CD4-positive, alpha-beta T cell treated with Interleukin-10 for 1 hour (primary cell): ENCODE results near the gene ZNF140.
A peak's percentile ranks its signal among the peaks of the same experiment; 100 is the strongest.

ENCODE experiments used
- DNase-seq: peaks from one replicate; pipeline ENCODE4 v3.0.0-alpha.2; 2020

ZNF140 gene

GRCh38 chr12:133080368-133081158, at the start of gene ZNF140:
Gene ZNF140 (plus strand): TSS chr12:133080923. CDS start chr12:133081321, 398 bp downstream.
- DNase-seq: peak; percentile 97

GRCh38 chr12:133037207-133038005, 43.3 kb upstream of the ZNF140 start, which contains the start of gene ZNF84:
Gene ZNF84 (plus strand): TSS chr12:133037509. CDS start chr12:133041468, 3,959 bp downstream.
- peak; percentile 97 for DNase-seq

GRCh38 chr12:133038118-133038709, 42.5 kb upstream of the ZNF140 start:
- no peak for DNase-seq

GRCh38 chr12:133046698-133047097, 34.0 kb upstream of the ZNF140 start:
- no peak for DNase-seq

- DNase-seq: no peak
These were observed 23.3 kb upstream of the ZNF140 start for GRCh38 chr12:133057446-133057845.

GRCh38 chr12:133058203-133059113, 22.3 kb upstream of the ZNF140 start:
- no peak for DNase-seq

GRCh38 chr12:133061954-133062353, 18.8 kb upstream of the ZNF140 start:
- DNase-seq: no peak

GRCh38 chr12:133063556-133063955, 17.2 kb upstream of the ZNF140 start:
- DNase-seq: no peak

- no peak for DNase-seq
These were observed 6.9 kb upstream of the ZNF140 start for GRCh38 chr12:133073836-133074235.

GRCh38 chr12:133080026-133080367, 726 bp upstream of the ZNF140 start:
- DNase-seq: peak; percentile 98

GRCh38 chr12:133081159-133081780, 547 bp downstream of the ZNF140 start:
- DNase-seq: no peak

- no peak for DNase-seq
These were observed 2.6 kb downstream of the ZNF140 start for GRCh38 chr12:133083345-133083744.

- DNase-seq: no peak
These were observed 24.9 kb downstream of the ZNF140 start for GRCh38 chr12:133105620-133106019.

GRCh38 chr12:133106253-133106652, 25.5 kb downstream of the ZNF140 start:
- DNase-seq: no peak

GRCh38 chr12:133107121-133107520, 26.4 kb downstream of the ZNF140 start:
- no peak for DNase-seq

GRCh38 chr12:133108150-133108549, 27.4 kb downstream of the ZNF140 start:
- DNase-seq: no peak

GRCh38 chr12:133120385-133121191, 39.9 kb downstream of the ZNF140 start:
- DNase-seq: no peak

GRCh38 chr12:133124674-133125073, 44.0 kb downstream of the ZNF140 start:
- no peak for DNase-seq

GRCh38 chr12:133129368-133130037, 48.8 kb downstream of the ZNF140 start:
- no peak for DNase-seq

- DNase-seq: peak; percentile 97
These were observed 49.5 kb downstream of the ZNF140 start, which contains the start of the genes ZNF10 and ZNF891 for GRCh38 chr12:133130038-133130807. Gene ZNF10 (plus strand): TSS chr12:133130627. CDS start chr12:133144493, 13,866 bp downstream. Gene ZNF891 (minus strand): TSS chr12:133130274. CDS start chr12:133121918, 8,356 bp downstream.
